ENCODE data around the gene PCDHA7.
"Not testable (repeated sequence)": the region's sequence is repeated elsewhere in the genome, so short reads cannot be mapped to it uniquely, and the experiment has no call there.

The PCDHA7 gene

DNA sequence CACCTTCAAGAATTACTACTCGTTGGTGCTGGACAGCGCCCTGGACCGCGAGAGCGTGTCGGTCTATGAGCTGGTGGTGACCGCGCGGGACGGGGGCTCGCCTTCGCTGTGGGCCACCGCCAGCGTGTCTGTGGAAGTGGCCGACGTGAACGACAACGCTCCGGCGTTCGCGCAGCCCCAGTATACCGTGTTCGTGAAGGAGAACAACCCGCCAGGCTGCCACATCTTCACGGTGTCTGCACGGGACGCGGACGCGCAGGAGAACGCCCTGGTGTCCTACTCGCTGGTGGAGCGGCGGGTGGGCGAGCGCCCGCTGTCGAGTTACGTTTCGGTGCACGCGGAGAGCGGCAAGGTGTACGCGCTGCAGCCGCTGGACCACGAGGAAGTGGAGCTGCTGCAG is 11.1 kb upstream of the PCDHA7 start:
- DNase-seq (ENCODE audit: low read depth in 2 of 3, low spot score in 1 of 3): not testable (repeated sequence)

DNA sequence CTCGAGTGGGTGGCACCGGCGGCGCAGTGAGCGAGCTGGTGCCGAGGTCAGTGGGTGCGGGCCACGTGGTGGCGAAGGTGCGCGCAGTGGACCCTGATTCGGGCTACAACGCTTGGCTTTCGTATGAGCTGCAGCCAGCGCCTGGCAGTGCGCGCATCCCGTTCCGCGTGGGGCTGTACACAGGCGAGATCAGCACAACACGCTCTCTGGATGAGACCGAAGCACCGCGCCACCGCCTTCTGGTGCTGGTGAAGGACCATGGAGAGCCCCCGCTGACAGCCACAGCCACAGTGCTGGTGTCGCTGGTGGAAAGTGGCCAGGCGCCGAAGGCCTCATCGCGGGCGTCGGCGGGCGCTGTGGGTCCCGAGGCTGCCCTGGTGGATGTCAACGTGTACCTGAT is 10.6 kb upstream of the PCDHA7 start:
- DNase-seq (ENCODE audit: low read depth in 2 of 3, low spot score in 1 of 3): no peak

DNA sequence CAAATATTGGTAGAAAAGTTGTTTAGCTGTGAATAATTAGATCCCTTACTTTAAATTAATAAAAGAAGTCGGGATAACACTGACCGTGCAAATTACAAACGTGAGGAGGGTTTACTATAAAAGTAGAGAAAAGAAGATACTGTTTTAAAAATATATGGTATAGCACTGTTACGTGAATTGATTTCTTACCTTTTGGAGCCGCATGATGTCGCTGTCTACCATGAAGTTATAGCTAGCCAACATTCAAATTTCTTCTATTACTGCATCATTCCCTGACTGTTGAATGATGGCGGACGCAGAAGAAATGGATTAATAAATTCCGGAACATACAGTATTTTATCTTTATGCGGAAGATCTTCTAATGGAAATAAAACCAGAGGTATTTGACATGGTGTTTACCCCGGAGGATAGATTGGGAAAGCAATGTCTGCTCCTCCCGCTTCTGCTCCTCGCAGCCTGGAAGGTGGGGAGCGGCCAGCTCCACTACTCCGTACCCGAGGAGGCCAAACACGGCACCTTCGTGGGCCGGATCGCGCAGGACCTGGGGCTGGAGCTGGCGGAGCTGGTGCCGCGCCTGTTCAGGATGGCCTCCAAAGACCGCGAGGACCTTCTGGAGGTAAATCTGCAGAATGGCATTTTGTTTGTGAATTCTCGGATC is 6.2 kb upstream of the PCDHA7 start, which contains the start of gene PCDHA6:
Gene PCDHA6, plus strand, starts transcription at position 257 of the 658 bp plus-strand sequence. Its CDS starts 132 bp downstream, at position 389.
- DNase-seq (ENCODE audit: low read depth in 2 of 3, low spot score in 1 of 3): no peak

DNA sequence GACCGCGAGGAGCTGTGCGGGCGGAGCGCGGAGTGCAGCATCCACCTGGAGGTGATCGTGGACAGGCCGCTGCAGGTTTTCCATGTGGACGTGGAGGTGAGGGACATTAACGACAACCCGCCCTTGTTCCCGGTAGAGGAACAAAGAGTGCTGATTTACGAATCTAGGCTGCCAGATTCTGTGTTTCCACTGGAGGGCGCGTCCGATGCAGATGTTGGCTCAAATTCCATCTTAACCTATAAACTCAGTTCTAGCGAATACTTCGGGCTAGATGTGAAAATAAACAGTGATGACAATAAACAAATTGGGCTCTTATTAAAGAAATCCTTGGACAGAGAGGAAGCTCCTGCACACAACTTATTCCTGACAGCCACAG is 5.7 kb upstream of the PCDHA7 start:
- no peak for DNase-seq (ENCODE audit: low read depth in 2 of 3, low spot score in 1 of 3)

DNA sequence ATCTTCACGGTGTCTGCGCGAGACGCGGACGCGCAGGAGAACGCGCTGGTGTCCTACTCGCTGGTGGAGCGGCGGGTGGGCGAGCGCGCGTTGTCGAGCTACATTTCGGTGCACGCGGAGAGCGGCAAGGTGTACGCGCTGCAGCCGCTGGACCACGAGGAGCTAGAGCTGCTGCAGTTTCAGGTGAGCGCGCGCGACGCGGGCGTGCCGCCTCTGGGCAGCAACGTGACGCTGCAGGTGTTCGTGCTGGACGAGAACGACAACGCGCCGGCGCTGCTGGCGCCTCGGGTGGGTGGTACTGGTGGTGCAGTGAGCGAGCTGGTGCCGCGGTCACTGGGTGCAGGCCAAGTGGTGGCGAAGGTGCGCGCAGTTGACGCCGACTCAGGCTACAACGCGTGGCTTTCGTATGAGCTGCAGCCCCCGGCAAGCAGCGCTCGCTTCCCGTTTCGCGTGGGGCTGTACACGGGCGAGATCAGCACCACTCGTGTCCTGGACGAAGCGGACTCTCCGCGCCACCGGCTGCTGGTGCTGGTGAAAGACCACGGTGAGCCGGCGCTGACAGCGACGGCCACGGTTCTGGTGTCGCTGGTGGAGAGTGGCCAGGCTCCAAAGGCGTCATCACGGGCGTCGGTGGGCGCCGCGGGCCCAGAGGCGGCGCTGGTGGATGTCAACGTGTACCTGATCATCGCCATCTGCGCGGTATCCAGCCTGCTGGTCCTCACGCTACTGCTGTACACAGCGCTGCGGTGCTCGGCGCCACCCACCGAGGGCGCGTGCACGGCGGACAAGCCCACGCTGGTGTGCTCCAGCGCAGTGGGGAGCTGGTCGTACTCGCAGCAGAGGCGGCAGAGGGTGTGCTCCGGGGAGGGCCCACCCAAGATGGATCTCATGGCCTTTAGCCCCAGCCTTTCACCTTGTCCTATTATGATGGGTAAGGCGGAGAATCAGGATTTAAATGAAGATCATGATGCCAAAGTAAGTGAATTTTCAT is 4.3 kb upstream of the PCDHA7 start:
- DNase-seq (ENCODE audit: low read depth in 2 of 3, low spot score in 1 of 3): not testable (repeated sequence)

DNA sequence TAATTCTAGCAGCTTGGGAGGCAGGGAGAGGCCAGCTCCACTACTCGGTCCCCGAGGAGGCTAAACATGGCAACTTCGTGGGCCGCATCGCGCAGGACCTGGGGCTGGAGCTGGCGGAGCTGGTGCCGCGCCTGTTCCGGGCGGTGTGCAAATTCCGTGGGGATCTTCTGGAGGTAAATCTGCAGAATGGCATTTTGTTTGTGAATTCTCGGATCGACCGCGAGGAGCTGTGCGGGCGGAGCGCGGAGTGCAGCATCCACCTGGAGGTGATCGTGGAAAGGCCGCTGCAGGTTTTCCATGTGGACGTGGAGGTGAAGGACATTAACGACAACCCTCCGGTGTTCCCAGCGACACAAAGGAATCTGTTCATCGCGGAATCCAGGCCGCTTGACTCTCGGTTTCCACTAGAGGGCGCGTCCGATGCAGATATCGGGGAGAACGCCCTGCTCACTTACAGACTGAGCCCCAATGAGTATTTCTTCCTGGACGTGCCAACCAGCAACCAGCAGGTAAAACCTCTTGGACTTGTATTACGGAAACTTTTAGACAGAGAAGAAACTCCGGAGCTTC is 455 bp downstream of the PCDHA7 start:
- not testable (repeated sequence) for DNase-seq (ENCODE audit: low read depth in 2 of 3, low spot score in 1 of 3)

DNA sequence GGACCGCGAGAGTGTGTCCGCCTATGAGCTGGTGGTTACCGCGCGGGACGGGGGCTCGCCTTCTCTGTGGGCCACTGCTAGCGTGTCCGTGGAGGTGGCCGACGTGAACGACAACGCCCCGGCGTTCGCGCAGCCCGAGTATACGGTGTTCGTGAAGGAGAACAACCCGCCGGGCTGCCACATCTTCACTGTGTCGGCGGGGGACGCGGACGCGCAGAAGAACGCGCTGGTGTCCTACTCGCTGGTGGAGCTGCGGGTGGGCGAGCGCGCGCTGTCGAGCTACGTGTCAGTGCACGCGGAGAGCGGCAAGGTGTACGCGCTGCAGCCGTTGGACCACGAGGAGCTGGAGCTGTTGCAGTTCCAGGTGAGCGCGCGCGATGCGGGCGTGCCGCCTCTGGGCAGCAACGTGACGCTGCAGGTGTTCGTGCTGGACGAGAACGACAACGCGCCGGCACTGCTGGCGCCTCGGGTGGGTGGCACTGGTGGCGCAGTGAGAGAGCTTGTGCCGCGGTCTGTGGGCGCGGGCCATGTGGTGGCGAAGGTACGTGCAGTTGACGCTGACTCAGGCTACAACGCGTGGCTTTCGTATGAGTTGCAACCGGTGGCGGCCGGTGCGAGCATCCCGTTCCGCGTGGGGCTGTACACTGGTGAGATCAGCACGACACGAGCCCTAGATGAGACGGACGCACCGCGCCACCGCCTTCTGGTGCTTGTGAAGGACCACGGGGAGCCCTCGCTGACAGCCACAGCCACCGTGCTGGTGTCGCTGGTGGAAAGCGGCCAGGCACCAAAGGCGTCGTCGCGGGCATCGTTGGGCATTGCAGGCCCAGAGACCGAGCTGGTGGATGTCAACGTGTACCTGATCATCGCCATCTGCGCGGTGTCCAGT is 1.8 kb downstream of the PCDHA7 start:
- DNase-seq (ENCODE audit: low read depth in 2 of 3, low spot score in 1 of 3): no peak

DNA sequence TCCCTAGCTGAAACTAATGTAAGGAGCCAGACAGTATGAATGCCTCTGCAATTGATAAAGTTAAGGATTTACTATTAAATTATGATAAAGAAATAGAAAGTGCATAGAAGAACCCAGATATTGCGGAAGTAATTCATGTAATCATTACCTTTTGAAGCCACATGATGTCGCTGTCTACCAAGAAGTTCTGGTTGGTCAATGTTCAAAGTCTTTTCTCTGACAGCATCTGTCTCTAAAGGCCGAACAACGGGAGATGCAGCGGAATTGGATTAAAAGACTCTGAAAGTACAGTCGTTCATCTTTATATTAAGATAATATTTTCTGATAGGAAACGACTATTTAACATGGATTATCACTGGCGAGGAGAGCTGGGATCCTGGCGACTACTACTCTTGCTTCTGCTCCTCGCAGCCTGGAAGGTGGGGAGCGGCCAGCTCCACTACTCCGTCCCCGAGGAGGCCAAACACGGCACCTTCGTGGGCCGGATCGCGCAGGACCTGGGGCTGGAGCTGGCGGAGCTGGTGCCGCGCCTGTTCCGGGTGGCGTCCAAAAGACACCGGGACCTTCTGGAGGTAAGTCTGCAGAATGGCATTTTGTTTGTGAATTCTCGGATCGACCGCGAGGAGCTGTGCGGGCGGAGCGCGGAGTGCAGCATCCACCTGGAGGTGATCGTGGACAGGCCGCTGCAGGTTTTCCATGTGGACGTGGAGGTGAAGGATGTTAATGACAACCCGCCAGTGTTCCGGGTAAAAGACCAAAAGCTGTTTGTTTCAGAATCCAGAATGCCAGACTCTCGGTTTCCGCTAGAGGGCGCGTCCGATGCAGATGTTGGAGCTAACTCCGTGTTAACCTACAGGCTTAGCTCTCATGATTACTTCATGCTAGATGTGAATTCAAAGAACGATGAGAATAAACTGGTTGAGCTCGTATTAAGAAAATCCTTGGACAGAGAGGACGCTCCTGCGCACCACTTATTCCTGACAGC is 7.2 kb downstream of the PCDHA7 start, which contains the start of gene PCDHA8:
Gene PCDHA8, plus strand, starts transcription at position 210 of the 985 bp plus-strand sequence. Its CDS starts 135 bp downstream, at position 345.
- peak in 1 of 3 donors; percentile 3 for DNase-seq (ENCODE audit: low read depth in 2 of 3, low spot score in 1 of 3)

DNA sequence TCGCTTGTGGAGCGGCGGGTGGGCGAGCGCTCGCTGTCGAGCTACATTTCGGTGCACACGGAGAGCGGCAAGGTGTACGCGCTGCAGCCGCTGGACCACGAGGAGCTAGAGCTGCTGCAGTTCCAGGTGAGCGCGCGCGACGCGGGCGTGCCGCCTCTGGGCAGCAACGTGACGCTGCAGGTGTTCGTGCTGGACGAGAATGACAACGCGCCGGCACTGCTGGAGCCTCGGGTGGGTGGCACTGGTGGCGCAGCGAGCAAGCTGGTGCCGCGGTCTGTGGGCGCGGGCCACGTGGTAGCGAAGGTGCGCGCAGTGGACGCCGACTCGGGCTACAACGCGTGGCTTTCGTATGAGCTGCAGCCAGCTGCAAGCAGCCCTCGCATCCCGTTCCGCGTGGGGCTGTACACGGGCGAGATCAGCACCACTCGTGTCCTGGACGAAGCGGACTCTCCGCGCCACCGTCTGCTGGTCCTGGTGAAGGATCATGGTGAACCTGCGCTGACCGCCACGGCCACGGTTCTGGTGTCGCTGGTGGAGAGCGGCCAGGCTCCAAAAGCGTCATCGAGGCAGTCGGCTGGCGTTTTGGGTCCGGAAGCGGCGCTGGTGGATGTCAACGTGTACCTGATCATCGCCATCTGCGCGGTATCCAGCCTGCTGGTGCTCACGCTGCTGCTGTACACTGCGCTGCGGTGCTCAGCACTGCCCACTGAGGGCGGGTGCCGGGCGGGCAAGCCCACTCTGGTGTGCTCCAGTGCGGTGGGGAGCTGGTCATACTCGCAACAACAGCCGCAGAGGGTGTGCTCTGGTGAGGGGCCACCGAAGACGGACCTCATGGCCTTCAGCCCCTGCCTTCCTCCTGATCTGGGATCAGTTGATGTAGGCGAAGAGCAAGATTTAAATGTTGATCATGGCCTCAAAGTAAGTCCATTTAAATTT is 9.0 kb downstream of the PCDHA7 start:
- no peak for DNase-seq (ENCODE audit: low read depth in 2 of 3, low spot score in 1 of 3)

DNA sequence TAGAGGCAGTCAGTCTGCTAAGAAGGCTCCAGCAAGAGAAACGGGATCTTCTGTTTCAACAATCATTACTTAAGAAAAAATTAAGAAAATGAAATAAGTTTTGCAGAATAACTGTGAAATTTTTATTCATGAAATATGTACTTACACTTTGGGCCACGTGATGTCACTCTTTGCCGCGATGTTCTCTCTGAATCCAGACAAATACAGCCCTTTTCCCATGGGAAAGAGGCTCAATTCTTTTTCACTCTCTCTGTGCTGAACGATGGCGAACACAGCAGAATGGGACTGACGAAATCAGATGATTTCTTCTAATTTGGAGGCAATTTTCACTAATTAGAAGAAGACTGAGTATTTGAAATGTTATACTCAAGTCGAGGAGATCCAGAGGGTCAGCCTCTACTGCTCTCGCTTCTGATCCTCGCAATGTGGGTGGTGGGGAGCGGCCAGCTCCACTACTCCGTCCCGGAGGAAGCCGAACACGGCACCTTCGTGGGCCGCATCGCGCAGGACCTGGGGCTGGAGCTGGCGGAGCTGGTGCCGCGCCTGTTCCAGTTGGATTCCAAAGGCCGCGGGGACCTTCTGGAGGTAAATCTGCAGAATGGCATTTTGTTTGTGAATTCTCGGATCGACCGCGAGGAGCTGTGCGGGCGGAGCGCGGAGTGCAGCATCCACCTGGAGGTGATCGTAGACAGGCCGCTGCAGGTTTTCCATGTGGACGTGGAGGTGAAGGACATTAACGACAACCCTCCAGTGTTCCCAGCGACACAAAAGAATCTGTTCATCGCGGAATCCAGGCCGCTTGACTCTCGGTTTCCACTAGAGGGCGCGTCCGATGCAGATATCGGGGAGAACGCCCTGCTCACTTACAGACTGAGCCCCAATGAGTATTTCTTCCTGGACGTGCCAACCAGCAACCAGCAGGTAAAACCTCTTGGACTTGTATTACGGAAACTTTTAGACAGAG is 14.4 kb downstream of the PCDHA7 start, which contains the start of gene PCDHA9:
Gene PCDHA9, plus strand, starts transcription at position 244 of the 964 bp plus-strand sequence. Its CDS starts 114 bp downstream, at position 358.
- DNase-seq (ENCODE audit: low read depth in 2 of 3, low spot score in 1 of 3): not testable (repeated sequence)

DNA sequence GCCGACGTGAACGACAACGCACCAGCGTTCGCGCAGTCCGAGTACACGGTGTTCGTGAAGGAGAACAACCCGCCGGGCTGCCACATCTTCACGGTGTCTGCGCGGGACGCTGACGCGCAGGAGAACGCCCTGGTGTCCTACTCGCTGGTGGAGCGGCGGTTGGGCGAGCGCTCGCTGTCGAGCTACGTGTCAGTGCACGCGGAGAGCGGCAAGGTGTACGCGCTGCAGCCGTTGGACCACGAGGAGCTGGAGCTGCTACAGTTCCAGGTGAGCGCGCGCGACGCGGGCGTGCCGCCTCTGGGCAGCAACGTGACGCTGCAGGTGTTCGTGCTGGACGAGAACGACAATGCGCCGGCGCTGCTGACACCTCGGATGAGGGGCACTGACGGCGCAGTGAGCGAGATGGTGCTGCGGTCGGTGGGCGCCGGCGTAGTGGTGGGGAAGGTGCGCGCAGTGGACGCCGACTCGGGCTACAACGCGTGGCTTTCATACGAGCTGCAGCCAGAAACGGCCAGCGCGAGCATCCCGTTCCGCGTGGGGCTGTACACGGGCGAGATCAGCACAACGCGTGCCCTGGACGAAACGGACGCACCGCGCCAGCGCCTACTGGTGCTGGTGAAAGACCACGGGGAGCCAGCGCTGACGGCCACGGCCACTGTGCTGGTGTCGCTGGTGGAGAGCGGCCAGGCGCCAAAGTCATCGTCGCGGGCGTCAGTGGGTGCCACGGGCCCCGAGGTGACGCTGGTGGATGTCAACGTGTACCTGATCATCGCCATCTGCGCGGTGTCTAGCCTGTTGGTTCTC is 16.0 kb downstream of the PCDHA7 start:
- not testable (repeated sequence) for DNase-seq (ENCODE audit: low read depth in 2 of 3, low spot score in 1 of 3)

DNA sequence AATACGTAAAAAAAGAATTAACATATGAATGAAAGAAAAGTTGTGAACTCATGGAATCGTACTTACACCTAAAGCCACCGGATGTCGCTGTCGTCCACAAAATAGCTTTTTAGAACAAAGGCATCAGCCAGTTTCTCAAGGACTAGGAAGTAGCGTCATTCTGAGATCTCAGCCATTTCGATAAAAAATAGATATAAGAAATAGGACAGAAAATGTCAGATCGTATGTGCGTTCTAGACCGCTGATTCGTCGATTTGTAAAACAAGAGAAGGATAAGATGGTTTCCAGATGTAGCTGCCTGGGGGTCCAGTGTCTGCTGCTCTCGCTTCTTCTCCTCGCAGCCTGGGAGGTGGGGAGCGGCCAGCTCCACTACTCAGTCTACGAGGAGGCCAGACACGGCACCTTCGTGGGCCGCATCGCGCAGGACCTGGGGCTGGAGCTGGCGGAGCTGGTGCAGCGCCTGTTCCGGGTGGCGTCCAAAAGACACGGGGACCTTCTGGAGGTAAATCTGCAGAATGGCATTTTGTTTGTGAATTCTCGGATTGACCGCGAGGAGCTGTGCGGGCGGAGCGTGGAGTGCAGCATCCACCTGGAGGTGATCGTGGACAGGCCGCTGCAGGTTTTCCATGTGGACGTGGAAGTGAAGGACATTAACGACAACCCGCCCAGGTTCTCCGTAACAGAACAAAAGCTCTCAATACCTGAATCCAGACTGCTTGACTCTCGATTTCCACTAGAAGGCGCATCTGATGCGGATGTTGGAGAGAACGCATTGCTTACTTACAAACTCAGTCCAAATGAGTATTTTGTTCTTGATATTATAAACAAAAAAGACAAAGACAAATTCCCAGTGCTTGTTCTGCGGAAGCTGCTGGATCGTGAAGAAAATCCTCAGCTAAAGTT is 22.0 kb downstream of the PCDHA7 start, which contains the start of gene PCDHA10:
Gene PCDHA10, plus strand, starts transcription at position 126 of the 903 bp plus-strand sequence. Its CDS starts 152 bp downstream, at position 278.
- DNase-seq (ENCODE audit: low read depth in 2 of 3, low spot score in 1 of 3): no peak

DNA sequence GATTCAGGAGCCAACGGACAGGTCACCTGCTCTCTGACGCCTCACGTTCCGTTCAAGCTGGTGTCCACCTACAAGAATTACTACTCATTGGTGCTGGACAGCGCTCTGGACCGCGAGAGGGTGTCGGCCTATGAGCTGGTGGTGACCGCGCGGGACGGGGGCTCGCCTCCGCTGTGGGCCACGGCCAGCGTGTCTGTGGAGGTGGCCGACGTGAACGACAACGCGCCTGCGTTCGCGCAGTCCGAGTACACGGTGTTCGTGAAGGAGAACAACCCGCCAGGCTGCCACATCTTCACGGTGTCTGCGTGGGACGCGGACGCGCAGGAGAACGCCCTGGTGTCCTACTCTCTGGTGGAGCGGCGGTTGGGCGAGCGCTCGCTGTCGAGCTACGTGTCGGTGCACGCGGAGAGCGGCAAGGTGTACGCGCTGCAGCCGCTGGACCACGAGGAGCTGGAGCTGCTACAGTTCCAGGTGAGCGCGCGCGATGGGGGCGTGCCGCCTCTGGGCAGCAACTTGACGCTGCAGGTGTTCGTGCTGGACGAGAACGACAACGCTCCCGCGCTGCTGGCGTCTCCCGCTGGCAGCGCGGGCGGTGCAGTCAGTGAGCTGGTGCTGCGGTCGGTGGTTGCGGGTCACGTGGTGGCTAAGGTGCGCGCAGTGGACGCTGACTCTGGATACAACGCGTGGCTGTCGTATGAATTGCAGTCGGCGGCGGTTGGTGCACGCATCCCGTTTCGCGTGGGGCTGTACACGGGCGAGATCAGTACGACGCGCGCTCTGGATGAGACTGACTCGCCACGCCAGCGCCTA is 23.3 kb downstream of the PCDHA7 start:
- DNase-seq (ENCODE audit: low read depth in 2 of 3, low spot score in 1 of 3): no peak

DNA sequence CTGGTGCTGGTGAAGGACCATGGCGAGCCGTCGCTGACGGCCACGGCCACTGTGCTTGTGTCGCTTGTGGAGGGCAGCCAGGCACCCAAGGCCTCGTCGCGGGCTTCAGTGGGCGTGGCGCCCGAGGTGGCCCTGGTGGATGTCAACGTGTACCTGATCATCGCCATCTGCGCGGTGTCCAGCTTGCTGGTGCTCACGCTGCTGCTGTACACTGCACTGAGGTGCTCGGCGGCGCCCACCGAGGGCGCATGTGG is 23.8 kb downstream of the PCDHA7 start:
- no peak for DNase-seq (ENCODE audit: low read depth in 2 of 3, low spot score in 1 of 3)

Data from stimulated activated CD4-positive, alpha-beta T cell treated with anti-CD3 and anti-CD28 coated beads, Interleukin-12 subunit alpha, Interleukin-12 subunit beta, amount 100 ng/mL, for 48 hours (primary cell).